GM12864 (cell line): Measurements from ENCODE around the gene ISG20L2.

Experiments used
- DNase-seq: peaks from one replicate; pipeline ENCODE4 v3.0.0-alpha.2; 2011; ENCODE audit warnings: low read depth
- H3K4me3 ChIP-seq: 2 replicates; pipeline ENCODE4 v1.5.1; 2011; ENCODE audit warnings: mild to moderate bottlenecking, low read depth, low read length, control low read depth
- TF ChIP-seq, protein P1 (sequence below): IDR thresholded peaks from 2 replicates; pipeline ENCODE4 v1.5.1; 2011; ENCODE audit warnings: low read depth, mild to moderate bottlenecking, moderate library complexity, low read length, control low read depth, inconsistent platforms; ENCODE audit errors: missing control alignments

The ISG20L2 gene

DNA sequence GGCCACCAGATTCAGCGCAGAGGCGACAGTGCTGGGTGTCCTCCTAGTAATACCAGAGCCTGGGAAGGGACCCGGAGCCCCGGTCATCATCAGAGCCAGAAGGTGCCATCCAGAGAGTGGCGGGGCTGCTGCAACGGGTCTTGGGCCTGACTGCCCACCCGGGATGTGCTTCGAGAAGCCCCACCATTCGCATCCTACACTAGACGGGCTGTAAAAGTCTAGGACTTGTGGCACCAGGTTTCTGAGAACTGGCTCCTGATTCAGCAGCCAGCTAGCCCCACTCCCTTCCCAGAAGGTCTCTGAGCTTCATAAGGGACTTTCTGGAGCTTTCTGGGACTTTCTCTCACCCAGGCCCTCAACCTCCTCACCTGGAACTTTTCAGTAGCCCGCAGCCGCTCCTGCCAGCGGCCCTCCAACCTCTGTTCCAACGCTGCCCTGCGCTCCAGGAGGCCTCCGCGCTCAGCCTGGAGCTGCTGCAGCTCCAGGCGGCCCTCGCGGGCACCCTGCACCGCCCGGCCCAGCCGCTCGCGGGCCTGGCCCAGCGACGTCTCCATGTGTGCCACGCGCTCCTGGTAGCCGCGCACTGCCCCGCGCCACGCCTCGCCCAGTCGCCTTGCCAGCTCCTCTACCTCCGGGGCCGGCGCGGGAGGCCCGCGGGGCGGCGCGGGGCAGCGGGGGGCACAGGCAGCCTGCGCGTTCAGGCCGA, 52.3 kb downstream of the ISG20L2 start:
- DNase-seq: no peak
- H3K4me3 ChIP-seq: no peak overlapping the region
- TF ChIP-seq, protein P1, sequence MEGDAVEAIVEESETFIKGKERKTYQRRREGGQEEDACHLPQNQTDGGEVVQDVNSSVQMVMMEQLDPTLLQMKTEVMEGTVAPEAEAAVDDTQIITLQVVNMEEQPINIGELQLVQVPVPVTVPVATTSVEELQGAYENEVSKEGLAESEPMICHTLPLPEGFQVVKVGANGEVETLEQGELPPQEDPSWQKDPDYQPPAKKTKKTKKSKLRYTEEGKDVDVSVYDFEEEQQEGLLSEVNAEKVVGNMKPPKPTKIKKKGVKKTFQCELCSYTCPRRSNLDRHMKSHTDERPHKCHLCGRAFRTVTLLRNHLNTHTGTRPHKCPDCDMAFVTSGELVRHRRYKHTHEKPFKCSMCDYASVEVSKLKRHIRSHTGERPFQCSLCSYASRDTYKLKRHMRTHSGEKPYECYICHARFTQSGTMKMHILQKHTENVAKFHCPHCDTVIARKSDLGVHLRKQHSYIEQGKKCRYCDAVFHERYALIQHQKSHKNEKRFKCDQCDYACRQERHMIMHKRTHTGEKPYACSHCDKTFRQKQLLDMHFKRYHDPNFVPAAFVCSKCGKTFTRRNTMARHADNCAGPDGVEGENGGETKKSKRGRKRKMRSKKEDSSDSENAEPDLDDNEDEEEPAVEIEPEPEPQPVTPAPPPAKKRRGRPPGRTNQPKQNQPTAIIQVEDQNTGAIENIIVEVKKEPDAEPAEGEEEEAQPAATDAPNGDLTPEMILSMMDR: no peak

DNA sequence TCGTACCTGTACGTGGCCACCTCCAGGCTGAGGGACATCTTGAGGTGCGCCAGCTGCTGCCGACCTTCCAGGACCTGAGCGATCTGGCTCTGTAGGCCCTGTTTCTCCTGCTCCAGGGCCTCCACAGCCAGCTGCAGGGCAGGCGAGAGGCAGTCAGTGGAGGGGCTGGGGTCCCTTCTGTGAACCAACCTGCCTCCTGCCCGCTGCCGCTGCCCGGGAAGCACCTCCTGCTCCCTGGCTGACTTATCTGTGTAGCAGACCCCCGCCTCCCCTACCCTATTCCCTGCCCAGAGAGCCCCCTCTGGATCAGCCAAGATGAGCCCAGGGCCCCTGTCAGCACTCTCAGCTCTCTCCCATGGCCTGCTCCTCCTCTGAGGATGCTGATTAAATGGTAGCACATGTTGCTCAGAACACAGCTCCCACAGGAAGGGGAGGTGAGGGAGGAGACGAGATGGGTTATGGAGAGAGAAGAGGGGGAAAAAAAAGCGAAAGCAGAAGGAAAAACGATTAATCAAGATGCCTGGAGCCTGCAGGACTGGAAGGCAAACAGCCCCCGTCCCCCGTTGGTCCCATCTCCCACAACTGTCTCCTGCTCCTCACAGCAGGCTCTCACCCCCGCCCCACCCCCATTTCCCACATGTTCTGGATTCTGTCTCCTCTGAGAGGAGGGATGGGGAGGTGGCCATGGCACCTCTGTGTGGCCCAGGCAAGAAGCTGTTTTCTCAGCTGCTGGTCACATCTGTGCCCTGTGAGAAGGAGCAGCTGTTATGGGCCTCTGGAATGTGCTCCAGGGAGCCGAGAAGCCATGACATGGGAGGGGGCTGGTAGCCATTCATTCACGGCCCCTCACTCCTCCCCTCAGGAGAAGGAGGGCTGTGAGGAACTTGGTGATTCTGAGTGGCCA, 53.1 kb downstream of the ISG20L2 start:
- no peak overlapping the region for H3K4me3 ChIP-seq
- TF ChIP-seq, protein P1: no peak
- no peak for DNase-seq

GRCh38 chr1:156673387-156674121, 55.0 kb downstream of the ISG20L2 start:
- no peak overlapping the region for H3K4me3 ChIP-seq
- DNase-seq: no peak
- TF ChIP-seq, protein P1: no peak
